ENCODE measurements around the gene SUGP2. TPM values are rescaled to one million over a fixed set of nuclear protein-coding genes. Genes with fewer than 3 reads are reported as not detected.

The SUGP2 gene
- total RNA-seq, 1 experiment from 2014 or later: 95.2 TPM

DNA sequence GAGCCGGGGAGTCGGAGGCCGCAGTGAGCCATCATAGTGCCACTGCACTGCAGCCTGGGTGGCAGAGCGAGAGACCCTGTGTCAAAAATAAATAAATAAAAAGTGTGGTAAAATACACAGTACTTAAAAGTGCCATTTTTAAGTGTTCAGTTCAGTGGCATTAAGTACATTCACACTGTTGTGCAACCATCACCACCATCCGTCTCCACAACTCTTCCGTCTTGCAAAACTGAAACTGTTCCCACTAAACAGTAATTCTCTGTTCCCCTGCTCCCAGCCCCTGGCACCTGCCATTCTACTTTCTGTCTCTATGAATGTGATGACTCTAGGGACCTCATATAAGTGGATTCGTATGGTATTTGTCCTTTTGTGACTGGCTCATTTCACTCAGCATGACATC is 43.8 kb upstream of the SUGP2 start:
- Mint-ChIP-seq H3K4me1 (peaks cover 3% of the 10 kb centered on the region in 2 experiments; a peak in 2 of 4 replicates), H3K27ac (no peak overlapping the region), H3K27me3 (ENCODE audit: low read depth) (peaks cover 83% of the 10 kb centered on the region), H3K4me3 (no peak overlapping the region), H3K9me3 (no peaks in the 10 kb centered on the region), H3K36me3 (ENCODE audit: insufficient read depth in 1 of 3, low read depth in 3 of 3) (no peaks in the 10 kb centered on the region; a peak in 1 of 7 replicates)
- no peaks in the 10 kb centered on the region; the same call in 1 of the 2 replicates for H3K27me3 ChIP-seq (ENCODE audit: insufficient read depth, low read length)
- H4K5ac ChIP-seq (ENCODE audit: insufficient read length, low read depth, low read length): no peak overlapping the region
- no peak overlapping the region for H2BK12ac ChIP-seq (ENCODE audit: insufficient read length, low read depth, low read length)
- H3K14ac ChIP-seq (ENCODE audit: insufficient read depth, low read length): no peak overlapping the region
- H3K4ac ChIP-seq (ENCODE audit: low read depth, low read length): no peak overlapping the region
- no peaks in the 10 kb centered on the region for H3K4me1 ChIP-seq (ENCODE audit: insufficient read depth, low read length)
- no peak overlapping the region for H2AK5ac ChIP-seq (ENCODE audit: insufficient read length, low read length)
- H3K27ac ChIP-seq (ENCODE audit: insufficient read length, low read depth, low read length): no peak overlapping the region
- no peaks in the 10 kb centered on the region for H3K79me2 ChIP-seq (ENCODE audit: insufficient read depth, low read length)
- H3T11ph ChIP-seq (ENCODE audit: low read length): no peak overlapping the region
- no peak overlapping the region for H3K56ac ChIP-seq (ENCODE audit: insufficient read length, low read depth, low read length)
- H3K23me2 ChIP-seq (ENCODE audit: insufficient read length, low read depth, low read length, poor library complexity, severe bottlenecking): no peaks in the 10 kb centered on the region
- no peak overlapping the region for H3K18ac ChIP-seq (ENCODE audit: insufficient read length, low read depth, low read length)
- H4K20me1 ChIP-seq (ENCODE audit: control insufficient read depth, insufficient read depth, insufficient read length): no peaks in the 10 kb centered on the region
- TF ChIP-seq, protein P1, sequence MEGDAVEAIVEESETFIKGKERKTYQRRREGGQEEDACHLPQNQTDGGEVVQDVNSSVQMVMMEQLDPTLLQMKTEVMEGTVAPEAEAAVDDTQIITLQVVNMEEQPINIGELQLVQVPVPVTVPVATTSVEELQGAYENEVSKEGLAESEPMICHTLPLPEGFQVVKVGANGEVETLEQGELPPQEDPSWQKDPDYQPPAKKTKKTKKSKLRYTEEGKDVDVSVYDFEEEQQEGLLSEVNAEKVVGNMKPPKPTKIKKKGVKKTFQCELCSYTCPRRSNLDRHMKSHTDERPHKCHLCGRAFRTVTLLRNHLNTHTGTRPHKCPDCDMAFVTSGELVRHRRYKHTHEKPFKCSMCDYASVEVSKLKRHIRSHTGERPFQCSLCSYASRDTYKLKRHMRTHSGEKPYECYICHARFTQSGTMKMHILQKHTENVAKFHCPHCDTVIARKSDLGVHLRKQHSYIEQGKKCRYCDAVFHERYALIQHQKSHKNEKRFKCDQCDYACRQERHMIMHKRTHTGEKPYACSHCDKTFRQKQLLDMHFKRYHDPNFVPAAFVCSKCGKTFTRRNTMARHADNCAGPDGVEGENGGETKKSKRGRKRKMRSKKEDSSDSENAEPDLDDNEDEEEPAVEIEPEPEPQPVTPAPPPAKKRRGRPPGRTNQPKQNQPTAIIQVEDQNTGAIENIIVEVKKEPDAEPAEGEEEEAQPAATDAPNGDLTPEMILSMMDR (conservative IDR thresholded peaks at IDR 0.05): no peak
- no peak overlapping the region for H2BK5ac ChIP-seq (ENCODE audit: insufficient read length, low read length)
- H4K91ac ChIP-seq (ENCODE audit: insufficient read length, low read depth, low read length): no peak overlapping the region
- DNase-seq: no peak
- H4K8ac ChIP-seq (replicated peaks; ENCODE audit: insufficient read length, low read depth, low read length): no peak overlapping the region
- H3K9me3 ChIP-seq (ENCODE audit: control insufficient read depth, low read depth, low read length): no peaks in the 10 kb centered on the region
- no peak overlapping the region for H2BK20ac ChIP-seq (ENCODE audit: low read depth, low read length, poor library complexity, severe bottlenecking)
- no peak overlapping the region for H2BK120ac ChIP-seq (ENCODE audit: low read depth, low read length, poor library complexity, severe bottlenecking)
- no CpG with 5 or more reads among the region's 7 CpGs for WGBS (ENCODE audit: extremely low coverage, insufficient read length, low lambda C conversion rate)
- no peak overlapping the region for H3K9ac ChIP-seq (ENCODE audit: extremely low read depth, insufficient read length, low read length)
- no peak overlapping the region for H3K4me2 ChIP-seq (ENCODE audit: insufficient read depth, insufficient read length, low read length)
- no peak overlapping the region for H2AFZ ChIP-seq (ENCODE audit: low read length)
- no peaks in the 10 kb centered on the region for H3K79me1 ChIP-seq (ENCODE audit: insufficient read depth, low read depth, low read length, poor library complexity, severe bottlenecking)
- H2BK15ac ChIP-seq (ENCODE audit: low read depth, low read length): no peak overlapping the region
- no peak overlapping the region for H3K23ac ChIP-seq (ENCODE audit: insufficient read length, low read depth, low read length)
